Ishikawa (cell line): ENCODE measurements around the gene ZHX3.

Source experiments
- RAD21 ChIP-seq: IDR thresholded peaks from 2 replicates; pipeline ENCODE4 v1.6.1; 2012; ENCODE audit warnings: low read depth
- REST ChIP-seq: IDR thresholded peaks from 2 replicates; pipeline ENCODE4 v1.6.1; 2012; ENCODE audit warnings: low read depth, mild to moderate bottlenecking

- TF ChIP-seq REST (no peak), RAD21 (no peak)
Measured at GRCh38 chr20:41255655-41256054, 61.9 kb downstream of the ZHX3 start.
